ENCODE results near the gene RGL2. TPM values are rescaled to one million over a fixed set of nuclear protein-coding genes. Genes with fewer than 3 reads are reported as not detected.

Gene RGL2
- polyA plus RNA-seq, 1 donor (not counting 4 experiments of a cell fraction or from before 2014, with no cell fraction given), result 33.6 TPM

DNA sequence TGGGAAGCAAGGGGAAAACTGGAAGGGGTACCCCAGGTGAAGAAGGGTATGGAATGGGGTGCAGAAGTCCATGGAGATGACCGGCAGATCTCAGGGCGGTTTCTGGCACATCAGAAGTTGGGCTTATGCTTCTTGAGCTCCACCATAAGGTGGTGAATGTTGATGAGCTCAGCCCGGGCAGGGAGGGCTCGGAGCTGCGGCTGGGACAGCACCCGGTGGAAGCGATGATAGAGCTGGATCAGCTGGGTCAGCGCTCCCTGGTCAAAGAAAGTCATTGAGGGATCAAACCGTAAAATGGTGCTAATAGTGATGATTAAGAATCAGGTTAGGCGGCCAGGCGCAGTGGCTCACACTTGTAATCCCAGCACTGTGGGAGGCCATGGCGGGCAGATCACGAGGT, 48.0 kb downstream of the RGL2 start:
- Histone ChIP-seq H3K27me3 (ENCODE audit: control insufficient read depth, extremely low read depth, insufficient read depth, low read length) (no peaks in the 10 kb centered on the region), H3K36me3 (ENCODE audit: control insufficient read depth in 2 of 2, extremely low read depth in 1 of 2, insufficient read depth in 2 of 2, low read length in 2 of 2) (peaks cover 0 to 11% of the 10 kb centered on the region in 2 experiments), H4K20me1 (ENCODE audit: control insufficient read depth, extremely low read depth, insufficient read depth, low read length) (no peaks in the 10 kb centered on the region), H3K4me3 (ENCODE audit: control insufficient read depth in 2 of 3, extremely low read depth in 1 of 3, insufficient read depth in 2 of 3, low read depth in 1 of 3, low read length in 3 of 3) (no peak overlapping the region), H3K9me3 (ENCODE audit: control insufficient read depth, low read depth, low read length) (no peaks in the 10 kb centered on the region), H2AFZ (ENCODE audit: control insufficient read depth, low read length) (no peak overlapping the region), H3K79me2 (ENCODE audit: control insufficient read depth, insufficient read depth, low read length) (no peaks in the 10 kb centered on the region), H3K9ac (ENCODE audit: control insufficient read depth, extremely low read depth, insufficient read depth, low read length) (no peak overlapping the region), H3K27ac (ENCODE audit: control insufficient read depth, insufficient read depth, low read length) (peak overlapping the region; percentile 96), H3K4me1 (ENCODE audit: control insufficient read depth, extremely low read depth, insufficient read depth, low read length) (peaks cover 36% of the 10 kb centered on the region), H3K9me1 (ENCODE audit: control insufficient read depth, extremely low read depth, insufficient read depth, low read length) (no peaks in the 10 kb centered on the region), H3K4me2 (ENCODE audit: control insufficient read depth, extremely low read depth, insufficient read depth, low read depth, low read length) (no peak overlapping the region)
- TF ChIP-seq, protein P1, sequence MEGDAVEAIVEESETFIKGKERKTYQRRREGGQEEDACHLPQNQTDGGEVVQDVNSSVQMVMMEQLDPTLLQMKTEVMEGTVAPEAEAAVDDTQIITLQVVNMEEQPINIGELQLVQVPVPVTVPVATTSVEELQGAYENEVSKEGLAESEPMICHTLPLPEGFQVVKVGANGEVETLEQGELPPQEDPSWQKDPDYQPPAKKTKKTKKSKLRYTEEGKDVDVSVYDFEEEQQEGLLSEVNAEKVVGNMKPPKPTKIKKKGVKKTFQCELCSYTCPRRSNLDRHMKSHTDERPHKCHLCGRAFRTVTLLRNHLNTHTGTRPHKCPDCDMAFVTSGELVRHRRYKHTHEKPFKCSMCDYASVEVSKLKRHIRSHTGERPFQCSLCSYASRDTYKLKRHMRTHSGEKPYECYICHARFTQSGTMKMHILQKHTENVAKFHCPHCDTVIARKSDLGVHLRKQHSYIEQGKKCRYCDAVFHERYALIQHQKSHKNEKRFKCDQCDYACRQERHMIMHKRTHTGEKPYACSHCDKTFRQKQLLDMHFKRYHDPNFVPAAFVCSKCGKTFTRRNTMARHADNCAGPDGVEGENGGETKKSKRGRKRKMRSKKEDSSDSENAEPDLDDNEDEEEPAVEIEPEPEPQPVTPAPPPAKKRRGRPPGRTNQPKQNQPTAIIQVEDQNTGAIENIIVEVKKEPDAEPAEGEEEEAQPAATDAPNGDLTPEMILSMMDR (optimal IDR thresholded peaks at IDR 0.05 in 1 of 3, IDR thresholded peaks at IDR 0.05 in 1 of 3, conservative IDR thresholded peaks at IDR 0.05 in 1 of 3; ENCODE audit: extremely low read depth in 1 of 3, insufficient read depth in 2 of 3, low read length in 3 of 3), result no peak
- no peak for TF ChIP-seq EZH2 (IDR thresholded peaks at IDR 0.05; ENCODE audit: low read length)
- FAIRE-seq (no peak), DNase-seq (ENCODE audit: low read depth, low spot score) (no peak)
- dilution Hi-C loops (cut with MboI; ENCODE audit: extremely low pct_ligation_motif_present, low sequenced_read_pairs), result no loop called here

DNA sequence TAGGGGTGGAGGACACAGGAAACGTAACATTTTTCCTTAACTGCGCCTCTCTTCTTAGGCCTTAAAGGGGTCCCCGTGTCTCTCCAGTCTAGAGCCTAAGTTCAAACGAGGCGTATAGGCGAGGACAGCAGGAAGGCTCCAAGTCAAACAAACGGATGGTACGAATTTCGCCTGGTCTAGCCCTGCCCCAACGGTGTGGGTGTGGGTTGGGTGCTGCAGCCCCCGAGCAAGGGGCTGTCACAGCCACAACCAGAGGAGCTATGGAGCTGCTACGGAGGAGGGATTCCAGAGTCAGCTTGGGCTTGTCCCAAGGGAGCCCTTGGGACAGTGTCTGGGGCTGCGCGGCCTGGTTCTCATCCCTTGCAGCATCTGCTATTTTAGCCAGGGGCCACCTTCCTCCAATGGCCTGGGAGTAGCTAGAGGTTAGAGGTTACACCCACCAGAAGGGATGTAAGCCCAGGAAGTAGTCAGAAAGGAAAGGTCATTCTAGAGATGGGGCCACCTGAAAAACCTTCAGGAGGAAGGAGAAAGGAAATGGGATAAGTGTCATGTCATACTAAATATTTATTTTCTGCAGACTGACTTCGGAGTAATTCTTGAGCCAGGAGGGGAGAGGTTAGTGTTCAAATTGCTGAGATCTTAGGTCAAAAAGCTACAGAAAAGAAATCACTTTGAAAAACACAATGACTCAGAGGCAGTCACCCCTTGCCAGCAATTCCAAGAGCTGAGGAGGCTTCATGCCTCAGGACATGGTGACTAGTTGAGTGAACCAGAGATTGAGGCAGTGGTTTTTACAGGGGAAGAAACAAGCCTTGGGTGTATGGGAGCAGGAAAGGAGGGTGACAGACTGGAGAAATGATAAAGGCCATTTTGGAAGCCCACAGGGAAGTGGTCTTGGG, 48.8 kb downstream of the RGL2 start:
- H3K4me1 ChIP-seq (ENCODE audit: control insufficient read depth, extremely low read depth, insufficient read depth, low read length), result peaks cover 33% of the 10 kb centered on the region
- TF ChIP-seq, protein P1 (optimal IDR thresholded peaks at IDR 0.05 in 1 of 3, IDR thresholded peaks at IDR 0.05 in 1 of 3, conservative IDR thresholded peaks at IDR 0.05 in 1 of 3; ENCODE audit: extremely low read depth in 1 of 3, insufficient read depth in 2 of 3, low read length in 3 of 3), result no peak
- no peak for TF ChIP-seq EZH2 (IDR thresholded peaks at IDR 0.05; ENCODE audit: low read length)
- peak overlapping the region; percentile 88 for H3K9ac ChIP-seq (ENCODE audit: control insufficient read depth, extremely low read depth, insufficient read depth, low read length)
- no peaks in the 10 kb centered on the region for H3K79me2 ChIP-seq (ENCODE audit: control insufficient read depth, insufficient read depth, low read length)
- DNase-seq (ENCODE audit: low read depth, low spot score) (no peak), FAIRE-seq (peak; percentile 85)
- H2AFZ ChIP-seq (ENCODE audit: control insufficient read depth, low read length), result peak overlapping the region; percentile 91
- no peaks in the 10 kb centered on the region for H4K20me1 ChIP-seq (ENCODE audit: control insufficient read depth, extremely low read depth, insufficient read depth, low read length)
- peaks cover 0 to 10% of the 10 kb centered on the region in 2 experiments for H3K36me3 ChIP-seq (ENCODE audit: control insufficient read depth in 2 of 2, extremely low read depth in 1 of 2, insufficient read depth in 2 of 2, low read length in 2 of 2)
- H3K4me3 ChIP-seq (ENCODE audit: control insufficient read depth in 2 of 3, extremely low read depth in 1 of 3, insufficient read depth in 2 of 3, low read depth in 1 of 3, low read length in 3 of 3), result peak overlapping the region; percentile 53 to 84 (median 59)
- H3K27me3 ChIP-seq (ENCODE audit: control insufficient read depth, extremely low read depth, insufficient read depth, low read length), result no peaks in the 10 kb centered on the region
- peak overlapping the region; percentile 96 for H3K27ac ChIP-seq (ENCODE audit: control insufficient read depth, insufficient read depth, low read length)
- H3K9me1 ChIP-seq (ENCODE audit: control insufficient read depth, extremely low read depth, insufficient read depth, low read length), result no peaks in the 10 kb centered on the region
- H3K4me2 ChIP-seq (ENCODE audit: control insufficient read depth, extremely low read depth, insufficient read depth, low read depth, low read length), result peak overlapping the region; percentile 100
- dilution Hi-C loops (cut with MboI; ENCODE audit: extremely low pct_ligation_motif_present, low sequenced_read_pairs), result no loop called here
- H3K9me3 ChIP-seq (ENCODE audit: control insufficient read depth, low read depth, low read length), result no peaks in the 10 kb centered on the region
